H4 (cell line): ENCODE results near the gene GASK1A. TPM values are rescaled to one million over a fixed set of nuclear protein-coding genes. Genes with fewer than 3 reads are reported as not detected.

Experiments used
- DNase-seq: peaks from one replicate; pipeline ENCODE4 v3.0.0-alpha.2; 2015; ENCODE audit warnings: low spot score
- total RNA-seq: library from RNA; depleted of rRNA; stranded (reverse); fragments of >200 nt; shearing (Covaris generic); gene quantifications from 2 replicates; pipeline ENCODE4 v1.2.3, GENCODE V29; 2014

GASK1A gene
- total RNA-seq, 1 experiment from 2014 or later: 0.08 TPM

GRCh38 chr3:43087249-43087776 lies 108.2 kb downstream of the GASK1A start:
- no peak for DNase-seq

- no peak for DNase-seq
Measured at GRCh38 chr3:43089081-43089480, 110.0 kb downstream of the GASK1A start.

- no peak for DNase-seq
Measured at GRCh38 chr3:43090238-43090637, 111.1 kb downstream of the GASK1A start.

GRCh38 chr3:43091481-43091880 lies 112.4 kb downstream of the GASK1A start:
- no peak for DNase-seq

GRCh38 chr3:43093006-43093405 lies 113.9 kb downstream of the GASK1A start:
- no peak for DNase-seq

- no peak for DNase-seq
Measured at GRCh38 chr3:43093974-43094373, 114.9 kb downstream of the GASK1A start.

GRCh38 chr3:43094381-43094780 lies 115.3 kb downstream of the GASK1A start:
- DNase-seq: no peak

GRCh38 chr3:43094851-43095250 lies 115.7 kb downstream of the GASK1A start:
- no peak for DNase-seq

GRCh38 chr3:43095370-43095769 lies 116.3 kb downstream of the GASK1A start:
- DNase-seq: no peak

GRCh38 chr3:43096761-43097160 lies 117.7 kb downstream of the GASK1A start:
- DNase-seq: no peak

GRCh38 chr3:43097400-43098080 lies 118.4 kb downstream of the GASK1A start:
- no peak for DNase-seq

GRCh38 chr3:43098761-43099160 lies 119.7 kb downstream of the GASK1A start:
- no peak for DNase-seq

- no peak for DNase-seq
Measured at GRCh38 chr3:43102773-43103480, 123.8 kb downstream of the GASK1A start.

- DNase-seq: no peak
Measured at GRCh38 chr3:43104039-43104438, 124.9 kb downstream of the GASK1A start.

- no peak for DNase-seq
Measured at GRCh38 chr3:43104660-43105595, 125.8 kb downstream of the GASK1A start.

GRCh38 chr3:43105596-43106292 lies 126.6 kb downstream of the GASK1A start, which contains the start of gene POMGNT2:
Gene POMGNT2, minus strand, starts transcription at chr3:43106079. Its CDS starts 24,648 bp downstream, at chr3:43081431.
- peak; percentile 71 for DNase-seq

- no peak for DNase-seq
Measured at GRCh38 chr3:43106293-43106628, 127.2 kb downstream of the GASK1A start.
